Thyroid gland (tissue), 4 donors: ENCODE results near the gene PHTF2. TPM values are rescaled to one million over a fixed set of nuclear protein-coding genes. Genes with fewer than 3 reads are reported as not detected.

Experiments
- DNase-seq, 2 donors: peaks; one replicate each; pipeline ENCODE4 v3.0.0-alpha.2; 2019
- H3K27ac ChIP-seq, 3 donors: fragments of 200-600 bp; sonication (generic); 1 replicate in 2 of 3; 2 replicates in 1 of 3; pipeline ENCODE4 v1.5.1; 2016 to 2019; ENCODE audit warnings: mild to moderate bottlenecking in 1 of 3, moderate library complexity in 1 of 3
- H3K27me3 ChIP-seq: fragments of 200-600 bp; sonication (generic); one replicate; pipeline ENCODE4 v1.5.1; 2019
- H3K36me3 ChIP-seq, 2 donors: fragments of 200-600 bp; sonication (generic); one replicate each; pipeline ENCODE4 v1.5.1; 2016 to 2019
- H3K4me1 ChIP-seq, 2 donors: fragments of 200-600 bp; sonication (generic); one replicate each; pipeline ENCODE4 v1.5.1; 2017 to 2019
- H3K4me3 ChIP-seq, 3 donors: fragments of 200-600 bp; sonication (generic); replicated peaks in 1 of 3; 1 replicate in 2 of 3; 2 replicates in 1 of 3; pipeline ENCODE4 v1.5.1; 2016; ENCODE audit warnings: mild to moderate bottlenecking in 1 of 3
- H3K9me3 ChIP-seq: fragments of 200-600 bp; sonication (generic); one replicate; pipeline ENCODE4 v1.5.1; 2017
- POLR2A ChIP-seq, 2 donors: fragments of 450-650 bp; IDR thresholded peaks; one replicate each; pipeline ENCODE4 v1.6.1; 2017; ENCODE audit warnings: antibody characterized with exemption in 2 of 2, mild to moderate bottlenecking in 2 of 2, moderate library complexity in 1 of 2
- WGBS, 2 donors: methylation state at CpG; one replicate each; pipeline ENCODE4 v1.1.5; 2017; 5-methylcytosine and 5-hydroxymethylcytosine counted together
- intact Hi-C: fragments of 100-400 bp; cut with DNase I; formaldehyde crosslinking; loops from one replicate; pipeline ENCODE4 v1.15.1; 2023
- total RNA-seq, 4 donors: library from RNA; depleted of rRNA; stranded (reverse); fragments of >200 nt; gene quantifications; one replicate each; pipeline ENCODE4 v1.2.3, GENCODE V29; 2016
- TF ChIP-seq, protein P1 (sequence below), 6 experiments: fragments of 200-600 bp in 3 of 6; fragments of 450-650 bp in 3 of 6; sonication (generic) in 3 of 6; IDR thresholded peaks; one replicate each; pipeline ENCODE4 v1.5.1; 2016 to 2019; ENCODE audit warnings: antibody characterized with exemption in 6 of 6, mild to moderate bottlenecking in 2 of 6, inconsistent platforms in 1 of 6, moderate library complexity in 1 of 6

PHTF2 gene
- total RNA-seq, 4 donors from 2014 or later: 15.3 to 28.3 (median 25.3) TPM

- no peak overlapping the region for H3K27ac ChIP-seq
- no peak for TF ChIP-seq POLR2A (IDR thresholded peaks at IDR 0.05)
- TF ChIP-seq, protein P1, sequence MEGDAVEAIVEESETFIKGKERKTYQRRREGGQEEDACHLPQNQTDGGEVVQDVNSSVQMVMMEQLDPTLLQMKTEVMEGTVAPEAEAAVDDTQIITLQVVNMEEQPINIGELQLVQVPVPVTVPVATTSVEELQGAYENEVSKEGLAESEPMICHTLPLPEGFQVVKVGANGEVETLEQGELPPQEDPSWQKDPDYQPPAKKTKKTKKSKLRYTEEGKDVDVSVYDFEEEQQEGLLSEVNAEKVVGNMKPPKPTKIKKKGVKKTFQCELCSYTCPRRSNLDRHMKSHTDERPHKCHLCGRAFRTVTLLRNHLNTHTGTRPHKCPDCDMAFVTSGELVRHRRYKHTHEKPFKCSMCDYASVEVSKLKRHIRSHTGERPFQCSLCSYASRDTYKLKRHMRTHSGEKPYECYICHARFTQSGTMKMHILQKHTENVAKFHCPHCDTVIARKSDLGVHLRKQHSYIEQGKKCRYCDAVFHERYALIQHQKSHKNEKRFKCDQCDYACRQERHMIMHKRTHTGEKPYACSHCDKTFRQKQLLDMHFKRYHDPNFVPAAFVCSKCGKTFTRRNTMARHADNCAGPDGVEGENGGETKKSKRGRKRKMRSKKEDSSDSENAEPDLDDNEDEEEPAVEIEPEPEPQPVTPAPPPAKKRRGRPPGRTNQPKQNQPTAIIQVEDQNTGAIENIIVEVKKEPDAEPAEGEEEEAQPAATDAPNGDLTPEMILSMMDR (IDR thresholded peaks at IDR 0.05): no peak
- no peaks in the 10 kb centered on the region for H3K9me3 ChIP-seq
- H3K36me3 ChIP-seq: no peaks in the 10 kb centered on the region
- WGBS, 2 donors: 94 to 98% methylated on average over 2 of the region's 2 CpGs
- peaks cover 5 to 13% of the 10 kb centered on the region in 2 donors for H3K4me1 ChIP-seq
- no peak for DNase-seq
- intact Hi-C loops: no loop called here
- H3K27me3 ChIP-seq: no peaks in the 10 kb centered on the region
- H3K4me3 ChIP-seq: no peak overlapping the region
These were observed 6.6 kb upstream of the PHTF2 start for GRCh38 chr7:77791956-77792355.

- WGBS, 2 donors: 90 to 95% methylated on average over 4 of the region's 4 CpGs
- H3K27ac ChIP-seq: no peak overlapping the region
- no peak overlapping the region for H3K4me3 ChIP-seq
- no peak for DNase-seq
- H3K9me3 ChIP-seq: no peaks in the 10 kb centered on the region
- intact Hi-C loops: no loop called here
- H3K4me1 ChIP-seq: peaks cover 10 to 20% of the 10 kb centered on the region in 2 donors
- no peaks in the 10 kb centered on the region for H3K36me3 ChIP-seq
- no peaks in the 10 kb centered on the region for H3K27me3 ChIP-seq
- TF ChIP-seq, protein P1 (IDR thresholded peaks at IDR 0.05): no peak
- no peak for TF ChIP-seq POLR2A (IDR thresholded peaks at IDR 0.05)
These were observed 4.6 kb upstream of the PHTF2 start for GRCh38 chr7:77794000-77794399.

DNA sequence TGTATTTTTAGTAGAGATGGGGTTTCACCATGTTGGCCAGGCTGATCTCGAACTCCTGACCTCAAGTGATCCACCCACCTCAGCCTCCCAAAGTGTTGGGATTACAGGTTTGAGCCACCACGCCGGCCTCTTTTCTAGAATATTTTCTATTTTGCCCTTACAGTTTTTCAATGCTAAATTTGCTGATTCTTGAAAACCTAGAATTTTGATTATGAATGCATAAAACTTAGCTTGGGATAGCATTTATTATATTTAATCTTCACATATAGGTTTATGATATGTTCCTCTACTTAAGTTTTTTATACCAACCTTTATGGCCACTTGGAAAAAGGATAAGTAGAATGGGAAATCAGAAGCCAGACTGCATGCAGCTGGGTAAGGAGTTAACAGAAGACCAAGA, 2.5 kb upstream of the PHTF2 start:
- DNase-seq: no peak
- no peak overlapping the region for H3K4me3 ChIP-seq
- no peak for TF ChIP-seq POLR2A (IDR thresholded peaks at IDR 0.05)
- TF ChIP-seq, protein P1 (IDR thresholded peaks at IDR 0.05): no peak
- no peak overlapping the region for H3K27ac ChIP-seq
- no peaks in the 10 kb centered on the region for H3K27me3 ChIP-seq
- intact Hi-C loops: no loop called here
- WGBS, 2 donors: 67 to 96% methylated on average over 3 of the region's 3 CpGs
- H3K36me3 ChIP-seq: no peaks in the 10 kb centered on the region
- H3K4me1 ChIP-seq: peaks cover 18 to 20% of the 10 kb centered on the region in 2 donors
- no peaks in the 10 kb centered on the region for H3K9me3 ChIP-seq

DNA sequence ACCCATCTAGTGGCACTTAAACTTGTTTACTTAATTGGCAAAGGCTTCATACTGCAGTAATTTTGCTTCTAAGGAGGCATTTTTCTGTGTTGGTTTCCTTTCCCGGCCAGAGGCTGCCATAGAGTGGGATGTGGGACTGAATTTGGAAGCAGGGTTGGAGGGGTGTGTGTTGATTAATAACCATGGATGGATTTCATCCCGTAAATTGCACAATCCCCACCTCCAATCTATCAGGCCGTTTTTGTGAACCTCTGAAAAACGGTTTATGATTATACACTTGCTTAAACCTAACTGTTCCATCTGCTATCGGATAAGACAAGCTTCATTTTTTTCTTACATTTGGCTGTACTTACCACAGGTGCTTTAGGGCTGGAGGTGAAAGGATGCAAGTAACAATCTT, 1.6 kb upstream of the PHTF2 start:
- no peaks in the 10 kb centered on the region for H3K36me3 ChIP-seq
- no peak for DNase-seq
- TF ChIP-seq, protein P1 (IDR thresholded peaks at IDR 0.05): no peak
- no peak for TF ChIP-seq POLR2A (IDR thresholded peaks at IDR 0.05)
- H3K9me3 ChIP-seq: no peaks in the 10 kb centered on the region
- intact Hi-C loops: no loop called here
- no peak overlapping the region for H3K27ac ChIP-seq
- peak overlapping the region in 2 of 3 donors; percentile 75 to 76 for H3K4me3 ChIP-seq
- H3K27me3 ChIP-seq: no peaks in the 10 kb centered on the region
- H3K4me1 ChIP-seq: peaks cover 18 to 20% of the 10 kb centered on the region in 2 donors
- WGBS, 2 donors: 50 to 60% methylated on average over 5 of the region's 5 CpGs

- Histone ChIP-seq H3K9me3 (no peaks in the 10 kb centered on the region), H3K27me3 (no peaks in the 10 kb centered on the region), H3K27ac (peak overlapping the region; percentile 51 to 88 (median 87)), H3K4me1 (peaks cover 18 to 20% of the 10 kb centered on the region in 2 donors), H3K4me3 (peak overlapping the region; percentile 66 to 76 (median 75)), H3K36me3 (no peaks in the 10 kb centered on the region)
- 0% methylated on average over 22 to 31 of the region's 35 CpGs for WGBS, 2 donors
- DNase-seq: peak; percentile 56 to 63
- TF ChIP-seq POLR2A (IDR thresholded peaks at IDR 0.05): no peak
- TF ChIP-seq, protein P1 (IDR thresholded peaks at IDR 0.05): peak in 1 of 6 experiments; percentile 2
- intact Hi-C loops: no loop called here
These were observed 709 bp upstream of the PHTF2 start for GRCh38 chr7:77797734-77798393.
